ENCODE measurements around the gene ARHGAP26. TPM values are rescaled to one million over a fixed set of nuclear protein-coding genes. Genes with fewer than 3 reads are reported as not detected.

The ARHGAP26 gene
- total and polyA plus RNA-seq, 2 donors (not counting 1 experiment from before 2014, with no cell fraction given) = 4.1 to 6.8 TPM

GRCh38 chr5:142849466-142849865, 79.3 kb downstream of the ARHGAP26 start:
- Histone ChIP-seq H3K4me2 (ENCODE audit: extremely low read depth, insufficient read depth, low read length) (no peak overlapping the region), H3K79me2 (ENCODE audit: control insufficient read depth, insufficient read depth, low read length) (no peaks in the 10 kb centered on the region)

GRCh38 chr5:142849880-142850279, 79.7 kb downstream of the ARHGAP26 start:
- no peak overlapping the region for H3K27ac ChIP-seq (ENCODE audit: insufficient read depth, low read length)
- H3K9ac ChIP-seq (ENCODE audit: insufficient read depth, low read length) = no peak overlapping the region
- TF ChIP-seq EZH2 (IDR thresholded peaks at IDR 0.05; ENCODE audit: low read length, missing control alignments) (no peak), CTCF (conservative IDR thresholded peaks at IDR 0.05 in 1 of 2, IDR thresholded peaks at IDR 0.05 in 1 of 2; ENCODE audit: low read depth in 1 of 2, low read length in 2 of 2) (no peak)
- H3K27me3 ChIP-seq (ENCODE audit: control insufficient read depth, insufficient read depth, low read length) = no peaks in the 10 kb centered on the region
- H3K9me3 ChIP-seq (ENCODE audit: control insufficient read depth, insufficient read depth, low read depth, low read length) = no peaks in the 10 kb centered on the region
- no peak overlapping the region for H3K4me3 ChIP-seq (replicated peaks in 1 of 4; ENCODE audit: control extremely low read depth in 1 of 4, insufficient read depth in 1 of 4, low read depth in 3 of 4, low read length in 4 of 4)
- H3K79me2 ChIP-seq (ENCODE audit: control insufficient read depth, insufficient read depth, low read length) = no peaks in the 10 kb centered on the region
- peaks cover 2% of the 10 kb centered on the region for H3K4me1 ChIP-seq (ENCODE audit: control insufficient read depth, extremely low read depth, insufficient read depth, low read length)
- DNase-seq (ENCODE audit: low read depth in 2 of 2) = no peak
- H4K20me1 ChIP-seq (ENCODE audit: control insufficient read depth, extremely low read depth, insufficient read depth, low read length) = no peaks in the 10 kb centered on the region
- no peak overlapping the region for H3K4me2 ChIP-seq (ENCODE audit: extremely low read depth, insufficient read depth, low read length)
- H3K36me3 ChIP-seq (ENCODE audit: control insufficient read depth, insufficient read depth, low read length) = no peaks in the 10 kb centered on the region
- no peak overlapping the region for H2AFZ ChIP-seq (ENCODE audit: low read length)

More at GRCh38 chr5:142849466-142849865, 79.3 kb downstream of the ARHGAP26 start:
- Histone ChIP-seq H3K27me3 (ENCODE audit: control insufficient read depth, insufficient read depth, low read length) (no peaks in the 10 kb centered on the region), H3K4me3 (replicated peaks in 1 of 4; ENCODE audit: control extremely low read depth in 1 of 4, insufficient read depth in 1 of 4, low read depth in 3 of 4, low read length in 4 of 4) (no peak overlapping the region), H3K4me1 (ENCODE audit: control insufficient read depth, extremely low read depth, insufficient read depth, low read length) (peaks cover 2% of the 10 kb centered on the region), H3K9me3 (ENCODE audit: control insufficient read depth, insufficient read depth, low read depth, low read length) (no peaks in the 10 kb centered on the region), H3K27ac (ENCODE audit: insufficient read depth, low read length) (no peak overlapping the region), H3K36me3 (ENCODE audit: control insufficient read depth, insufficient read depth, low read length) (no peaks in the 10 kb centered on the region), H2AFZ (ENCODE audit: low read length) (no peak overlapping the region), H3K9ac (ENCODE audit: insufficient read depth, low read length) (no peak overlapping the region), H4K20me1 (ENCODE audit: control insufficient read depth, extremely low read depth, insufficient read depth, low read length) (no peaks in the 10 kb centered on the region)
- TF ChIP-seq CTCF (conservative IDR thresholded peaks at IDR 0.05 in 1 of 2, IDR thresholded peaks at IDR 0.05 in 1 of 2; ENCODE audit: low read depth in 1 of 2, low read length in 2 of 2) (no peak), EZH2 (IDR thresholded peaks at IDR 0.05; ENCODE audit: low read length, missing control alignments) (no peak)
- DNase-seq (ENCODE audit: low read depth in 2 of 2) = no peak

GRCh38 chr5:142851731-142852130, 81.6 kb downstream of the ARHGAP26 start:
- no peaks in the 10 kb centered on the region for H3K79me2 ChIP-seq (ENCODE audit: control insufficient read depth, insufficient read depth, low read length)
- no peak overlapping the region for H3K27ac ChIP-seq (ENCODE audit: insufficient read depth, low read length)
- H3K9me3 ChIP-seq (ENCODE audit: control insufficient read depth, insufficient read depth, low read depth, low read length) = no peaks in the 10 kb centered on the region
- no peak overlapping the region for H3K4me2 ChIP-seq (ENCODE audit: extremely low read depth, insufficient read depth, low read length)
- H3K9ac ChIP-seq (ENCODE audit: insufficient read depth, low read length) = no peak overlapping the region
- TF ChIP-seq CTCF (conservative IDR thresholded peaks at IDR 0.05 in 1 of 2, IDR thresholded peaks at IDR 0.05 in 1 of 2; ENCODE audit: low read depth in 1 of 2, low read length in 2 of 2) (no peak), EZH2 (IDR thresholded peaks at IDR 0.05; ENCODE audit: low read length, missing control alignments) (no peak)
- no peaks in the 10 kb centered on the region for H3K4me1 ChIP-seq (ENCODE audit: control insufficient read depth, extremely low read depth, insufficient read depth, low read length)
- H2AFZ ChIP-seq (ENCODE audit: low read length) = no peak overlapping the region
- no peaks in the 10 kb centered on the region for H4K20me1 ChIP-seq (ENCODE audit: control insufficient read depth, extremely low read depth, insufficient read depth, low read length)
- H3K36me3 ChIP-seq (ENCODE audit: control insufficient read depth, insufficient read depth, low read length) = no peaks in the 10 kb centered on the region
- no peak overlapping the region for H3K4me3 ChIP-seq (replicated peaks in 1 of 4; ENCODE audit: control extremely low read depth in 1 of 4, insufficient read depth in 1 of 4, low read depth in 3 of 4, low read length in 4 of 4)
- DNase-seq (ENCODE audit: low read depth in 2 of 2) = no peak
- H3K27me3 ChIP-seq (ENCODE audit: control insufficient read depth, insufficient read depth, low read length) = no peaks in the 10 kb centered on the region
